Globus pallidus (tissue), 1 donor: ENCODE measurements around the gene KATNB1.
"Not testable (repeated sequence)": the region's sequence is repeated elsewhere in the genome, so short reads cannot be mapped to it uniquely, and the experiment has no call there.

ENCODE experiments used
- DNase-seq: peaks from one replicate; pipeline ENCODE4 v3.0.0-alpha.2; 2015; ENCODE audit warnings: low spot score

KATNB1 gene

GRCh38 chr16:57773019-57773418, 37.4 kb downstream of the KATNB1 start:
- no peak for DNase-seq

GRCh38 chr16:57773655-57774295, 38.2 kb downstream of the KATNB1 start:
- DNase-seq = no peak

GRCh38 chr16:57774705-57775285, 39.2 kb downstream of the KATNB1 start:
- DNase-seq = no peak

- peak; percentile 72 for DNase-seq
These were observed 40.3 kb downstream of the KATNB1 start for GRCh38 chr16:57775661-57776469.

GRCh38 chr16:57778658-57779057, 43.1 kb downstream of the KATNB1 start:
- no peak for DNase-seq

GRCh38 chr16:57779836-57780235, 44.3 kb downstream of the KATNB1 start:
- not testable (repeated sequence) for DNase-seq

- no peak for DNase-seq
These were observed 45.8 kb downstream of the KATNB1 start for GRCh38 chr16:57781349-57781740.

GRCh38 chr16:57781741-57782606, 46.4 kb downstream of the KATNB1 start:
- DNase-seq = no peak

- not testable (repeated sequence) for DNase-seq
These were observed 47.1 kb downstream of the KATNB1 start for GRCh38 chr16:57782607-57783055.

- no peak for DNase-seq
These were observed 47.5 kb downstream of the KATNB1 start for GRCh38 chr16:57783116-57783515.

- DNase-seq = no peak
These were observed 48.3 kb downstream of the KATNB1 start for GRCh38 chr16:57783883-57784282.

- DNase-seq = no peak
These were observed 48.8 kb downstream of the KATNB1 start for GRCh38 chr16:57784334-57784733.

- no peak for DNase-seq
These were observed 49.8 kb downstream of the KATNB1 start for GRCh38 chr16:57785385-57785784.

- DNase-seq = no peak
These were observed 50.4 kb downstream of the KATNB1 start for GRCh38 chr16:57785924-57786323.

- peak; percentile 72 for DNase-seq
These were observed 51.3 kb downstream of the KATNB1 start for GRCh38 chr16:57786632-57787518.

- no peak for DNase-seq
These were observed 51.9 kb downstream of the KATNB1 start for GRCh38 chr16:57787519-57787905.

- DNase-seq = no peak
These were observed 52.8 kb downstream of the KATNB1 start for GRCh38 chr16:57788252-57788841.

GRCh38 chr16:57788951-57789350, 53.4 kb downstream of the KATNB1 start:
- no peak for DNase-seq

- no peak for DNase-seq
These were observed 55.8 kb downstream of the KATNB1 start for GRCh38 chr16:57791195-57791892.

GRCh38 chr16:57791893-57792461, 56.4 kb downstream of the KATNB1 start:
- no peak for DNase-seq
